HepG2 (cell line): Measurements from ENCODE around the gene MCM3AP. TPM values are rescaled to one million over a fixed set of nuclear protein-coding genes. Genes with fewer than 3 reads are reported as not detected.
A peak's percentile ranks its signal among the peaks of the same experiment; 100 is the strongest.

Experiments
- CBFB ChIP-seq: sonication (generic); formaldehyde crosslinking; IDR thresholded peaks from 2 replicates; pipeline ENCODE4 v1.4.0; 2020; ENCODE audit warnings: missing genetic modification reagents
- ELF1 ChIP-seq: sonication (generic); formaldehyde crosslinking; IDR thresholded peaks from 2 replicates; pipeline ENCODE4 v1.4.0; 2020; ENCODE audit warnings: missing genetic modification reagents
- HIVEP1 ChIP-seq: sonication (generic); formaldehyde crosslinking; IDR thresholded peaks from 2 replicates; pipeline ENCODE4 v1.4.0; 2020; ENCODE audit warnings: mild to moderate bottlenecking, missing genetic modification reagents
- NAIF1 ChIP-seq: sonication (generic); formaldehyde crosslinking; IDR thresholded peaks from 2 replicates; pipeline ENCODE4 v1.5.0; 2020; ENCODE audit warnings: mild to moderate bottlenecking, missing genetic modification reagents, borderline replicate concordance
- NFE2L2 ChIP-seq: fragments of 150-350 bp; IDR thresholded peaks from 2 replicates; pipeline ENCODE4 v1.6.1; 2014; ENCODE audit warnings: low read length
- RBFOX2 ChIP-seq: fragments of 200-400 bp; formaldehyde crosslinking; IDR thresholded peaks from 2 replicates; pipeline ENCODE4 v1.6.1; 2017; ENCODE audit warnings: low read depth, mild to moderate bottlenecking, low read length
- RFX1 ChIP-seq: fragments of 450-650 bp; IDR thresholded peaks from 2 replicates; pipeline ENCODE4 v1.6.1; 2017
- ZNF121 ChIP-seq: sonication (generic); formaldehyde crosslinking; IDR thresholded peaks from 2 replicates; pipeline ENCODE4 v1.5.0; 2020; ENCODE audit warnings: mild to moderate bottlenecking, missing genetic modification reagents
- ZNF232 ChIP-seq: sonication (generic); formaldehyde crosslinking; IDR thresholded peaks from 2 replicates; pipeline ENCODE4 v1.4.0; 2020; ENCODE audit warnings: missing genetic modification reagents, borderline replicate concordance
- ZNF3 ChIP-seq: IDR thresholded peaks from 2 replicates; pipeline ENCODE4 v1.7.0; 2017; ENCODE audit warnings: inconsistent platforms
- ZNF33A ChIP-seq: sonication (generic); formaldehyde crosslinking; IDR thresholded peaks from 2 replicates; pipeline ENCODE4 v1.5.1; 2020; ENCODE audit warnings: missing genetic modification reagents, mild to moderate bottlenecking, moderate library complexity, borderline replicate concordance
- ZNF367 ChIP-seq: sonication (generic); formaldehyde crosslinking; IDR thresholded peaks from 2 replicates; pipeline ENCODE4 v1.4.0; 2020; ENCODE audit warnings: missing genetic modification reagents, borderline replicate concordance
- ZNF556 ChIP-seq: sonication (generic); formaldehyde crosslinking; IDR thresholded peaks from 2 replicates; pipeline ENCODE4 v1.4.0; 2020; ENCODE audit warnings: mild to moderate bottlenecking, missing genetic modification reagents, borderline replicate concordance
- ZNF562 ChIP-seq: sonication (generic); formaldehyde crosslinking; IDR thresholded peaks from 2 replicates; pipeline ENCODE4 v1.8.0; 2022; ENCODE audit warnings: missing genetic modification reagents, borderline replicate concordance
- ZNF644 ChIP-seq: IDR thresholded peaks from 2 replicates; pipeline ENCODE4 v1.6.1; 2016; ENCODE audit warnings: low read depth
- ZNF781 ChIP-seq: sonication (generic); formaldehyde crosslinking; IDR thresholded peaks from 2 replicates; pipeline ENCODE4 v1.5.1; 2020; ENCODE audit warnings: borderline replicate concordance, mild to moderate bottlenecking, missing genetic modification reagents; ENCODE audit errors: not compliant biosample characterization
- ZNF879 ChIP-seq: sonication (generic); formaldehyde crosslinking; IDR thresholded peaks from 2 replicates; pipeline ENCODE4 v1.8.1; 2023; ENCODE audit warnings: missing genetic modification reagents
- polyA plus RNA-seq, 8 experiments: library from polyadenylated mRNA; depleted of rRNA in 3 of 8; stranded (reverse) in 7 of 8; unstranded in 1 of 8; fragments of >200 nt; fragmentation: Illumina TruSeq in 4 of 8; extraction: Trizol in 4 of 8; gene quantifications; 2 replicates each; pipeline versions ENCODE4 v1.2.1 to v1.2.3, GENCODE V29; 2011 to 2016; ENCODE audit warnings: low read depth in 4 of 8, missing spikeins in 1 of 8, mixed read lengths in 1 of 8; ENCODE audit not compliant: insufficient read depth in 1 of 8
- total RNA-seq, 5 experiments: library from RNA; depleted of rRNA; stranded (reverse); fragments of >200 nt; fragmentation: Illumina TruSeq; extraction: Trizol; gene quantifications; 2 replicates each; pipeline ENCODE4 v1.2.3, GENCODE V29; 2016; ENCODE audit warnings: low read depth in 1 of 5
- TF ChIP-seq, protein P1 (sequence below): sonication (generic); formaldehyde crosslinking; IDR thresholded peaks from 2 replicates; pipeline ENCODE4 v1.9.0; 2022; ENCODE audit warnings: low read depth, missing genetic modification reagents
- TF ChIP-seq, protein P2 (sequence below): sonication (generic); formaldehyde crosslinking; IDR thresholded peaks from 2 replicates; pipeline ENCODE4 v1.4.0; 2020; ENCODE audit warnings: mild to moderate bottlenecking, missing genetic modification reagents
- TF ChIP-seq, protein P3 (sequence below): sonication (generic); formaldehyde crosslinking; IDR thresholded peaks from 2 replicates; pipeline ENCODE4 v1.4.0; 2020; ENCODE audit warnings: mild to moderate bottlenecking, low read depth, missing genetic modification reagents
- TF ChIP-seq, protein P4 (sequence below): sonication (generic); formaldehyde crosslinking; IDR thresholded peaks from 2 replicates; pipeline ENCODE4 v1.4.0; 2020; ENCODE audit warnings: missing genetic modification reagents, borderline replicate concordance
- TF ChIP-seq, protein P5 (sequence below): sonication (generic); formaldehyde crosslinking; IDR thresholded peaks from 2 replicates; pipeline ENCODE4 v1.8.1; 2023; ENCODE audit warnings: missing genetic modification reagents, mild to moderate bottlenecking, borderline replicate concordance

Gene MCM3AP
- total and polyA plus RNA-seq, 2 of the 13 experiments (the other 11 are each of a cell fraction or from before 2014, with no cell fraction given): 27.0 to 54.7 TPM

DNA sequence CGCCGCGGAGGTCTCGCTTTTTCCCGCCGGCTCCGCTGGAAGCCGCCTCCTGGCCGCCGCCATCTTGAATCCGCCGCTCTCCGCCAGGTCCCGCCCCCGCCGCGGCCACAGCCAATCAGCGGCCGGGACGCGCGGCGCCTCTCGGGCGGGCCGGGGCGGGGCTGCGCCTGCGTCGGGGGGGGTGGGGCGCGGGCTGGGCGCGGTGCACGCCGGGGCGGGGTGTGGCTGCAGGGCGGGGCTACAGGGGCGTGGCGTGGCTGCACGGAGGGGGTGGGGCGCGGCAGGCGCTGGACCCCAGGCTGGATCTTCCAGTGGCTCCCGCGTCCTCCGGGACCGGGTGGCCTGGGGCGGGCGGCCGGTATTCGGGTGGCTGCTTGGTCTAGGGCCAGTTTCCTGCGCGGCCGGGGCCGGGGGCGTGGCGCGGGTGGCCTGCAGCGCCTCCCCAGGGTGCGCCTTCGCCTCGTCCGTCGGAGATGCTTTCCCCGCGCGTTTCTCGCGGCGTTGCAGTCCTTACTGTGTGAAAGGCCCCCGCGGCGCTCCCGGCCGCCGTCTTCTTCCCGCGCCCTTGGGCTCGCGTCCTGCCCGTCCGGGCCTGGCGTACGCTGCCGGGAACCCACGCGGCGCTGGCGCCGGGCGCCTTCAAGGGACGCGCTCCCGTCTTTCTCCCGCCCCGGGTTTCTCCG lies 39.1 kb upstream of the MCM3AP start (continued):
- TF ChIP-seq, protein P1, sequence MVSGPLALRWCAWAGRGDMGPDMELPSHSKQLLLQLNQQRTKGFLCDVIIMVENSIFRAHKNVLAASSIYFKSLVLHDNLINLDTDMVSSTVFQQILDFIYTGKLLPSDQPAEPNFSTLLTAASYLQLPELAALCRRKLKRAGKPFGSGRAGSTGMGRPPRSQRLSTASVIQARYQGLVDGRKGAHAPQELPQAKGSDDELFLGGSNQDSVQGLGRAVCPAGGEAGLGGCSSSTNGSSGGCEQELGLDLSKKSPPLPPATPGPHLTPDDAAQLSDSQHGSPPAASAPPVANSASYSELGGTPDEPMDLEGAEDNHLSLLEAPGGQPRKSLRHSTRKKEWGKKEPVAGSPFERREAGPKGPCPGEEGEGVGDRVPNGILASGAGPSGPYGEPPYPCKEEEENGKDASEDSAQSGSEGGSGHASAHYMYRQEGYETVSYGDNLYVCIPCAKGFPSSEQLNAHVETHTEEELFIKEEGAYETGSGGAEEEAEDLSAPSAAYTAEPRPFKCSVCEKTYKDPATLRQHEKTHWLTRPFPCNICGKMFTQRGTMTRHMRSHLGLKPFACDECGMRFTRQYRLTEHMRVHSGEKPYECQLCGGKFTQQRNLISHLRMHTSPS (CRISPR knock-in tag): no peak
- no peak; the same call in 1 of the 2 replicates for TF ChIP-seq RBFOX2
- no peak for TF ChIP-seq CBFB (CRISPR knock-in tag)
- TF ChIP-seq ELF1 (CRISPR knock-in tag): no peak
- TF ChIP-seq ZNF879 (CRISPR knock-in tag): no peak
- TF ChIP-seq, protein P2, sequence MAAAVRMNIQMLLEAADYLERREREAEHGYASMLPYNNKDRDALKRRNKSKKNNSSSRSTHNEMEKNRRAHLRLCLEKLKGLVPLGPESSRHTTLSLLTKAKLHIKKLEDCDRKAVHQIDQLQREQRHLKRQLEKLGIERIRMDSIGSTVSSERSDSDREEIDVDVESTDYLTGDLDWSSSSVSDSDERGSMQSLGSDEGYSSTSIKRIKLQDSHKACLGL (CRISPR knock-in tag): 0 out of 2 replicates have a peak, but pooled peaks have one; percentile 6
- no peak for TF ChIP-seq ZNF3 (CRISPR knock-in tag)
- TF ChIP-seq RFX1: no peak
- TF ChIP-seq, protein P3, sequence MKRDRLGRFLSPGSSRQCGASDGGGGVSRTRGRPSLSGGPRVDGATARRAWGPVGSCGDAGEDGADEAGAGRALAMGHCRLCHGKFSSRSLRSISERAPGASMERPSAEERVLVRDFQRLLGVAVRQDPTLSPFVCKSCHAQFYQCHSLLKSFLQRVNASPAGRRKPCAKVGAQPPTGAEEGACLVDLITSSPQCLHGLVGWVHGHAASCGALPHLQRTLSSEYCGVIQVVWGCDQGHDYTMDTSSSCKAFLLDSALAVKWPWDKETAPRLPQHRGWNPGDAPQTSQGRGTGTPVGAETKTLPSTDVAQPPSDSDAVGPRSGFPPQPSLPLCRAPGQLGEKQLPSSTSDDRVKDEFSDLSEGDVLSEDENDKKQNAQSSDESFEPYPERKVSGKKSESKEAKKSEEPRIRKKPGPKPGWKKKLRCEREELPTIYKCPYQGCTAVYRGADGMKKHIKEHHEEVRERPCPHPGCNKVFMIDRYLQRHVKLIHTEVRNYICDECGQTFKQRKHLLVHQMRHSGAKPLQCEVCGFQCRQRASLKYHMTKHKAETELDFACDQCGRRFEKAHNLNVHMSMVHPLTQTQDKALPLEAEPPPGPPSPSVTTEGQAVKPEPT (CRISPR knock-in tag): no peak
- no peak for TF ChIP-seq ZNF556
- no peak for TF ChIP-seq HIVEP1 (CRISPR knock-in tag)
- no peak for TF ChIP-seq ZNF781 (CRISPR knock-in tag)
- TF ChIP-seq ZNF367 (CRISPR knock-in tag): no peak
- no peak for TF ChIP-seq ZNF644 (CRISPR knock-in tag)
- no peak for TF ChIP-seq NFE2L2
- TF ChIP-seq ZNF562: no peak
- TF ChIP-seq, protein P4, sequence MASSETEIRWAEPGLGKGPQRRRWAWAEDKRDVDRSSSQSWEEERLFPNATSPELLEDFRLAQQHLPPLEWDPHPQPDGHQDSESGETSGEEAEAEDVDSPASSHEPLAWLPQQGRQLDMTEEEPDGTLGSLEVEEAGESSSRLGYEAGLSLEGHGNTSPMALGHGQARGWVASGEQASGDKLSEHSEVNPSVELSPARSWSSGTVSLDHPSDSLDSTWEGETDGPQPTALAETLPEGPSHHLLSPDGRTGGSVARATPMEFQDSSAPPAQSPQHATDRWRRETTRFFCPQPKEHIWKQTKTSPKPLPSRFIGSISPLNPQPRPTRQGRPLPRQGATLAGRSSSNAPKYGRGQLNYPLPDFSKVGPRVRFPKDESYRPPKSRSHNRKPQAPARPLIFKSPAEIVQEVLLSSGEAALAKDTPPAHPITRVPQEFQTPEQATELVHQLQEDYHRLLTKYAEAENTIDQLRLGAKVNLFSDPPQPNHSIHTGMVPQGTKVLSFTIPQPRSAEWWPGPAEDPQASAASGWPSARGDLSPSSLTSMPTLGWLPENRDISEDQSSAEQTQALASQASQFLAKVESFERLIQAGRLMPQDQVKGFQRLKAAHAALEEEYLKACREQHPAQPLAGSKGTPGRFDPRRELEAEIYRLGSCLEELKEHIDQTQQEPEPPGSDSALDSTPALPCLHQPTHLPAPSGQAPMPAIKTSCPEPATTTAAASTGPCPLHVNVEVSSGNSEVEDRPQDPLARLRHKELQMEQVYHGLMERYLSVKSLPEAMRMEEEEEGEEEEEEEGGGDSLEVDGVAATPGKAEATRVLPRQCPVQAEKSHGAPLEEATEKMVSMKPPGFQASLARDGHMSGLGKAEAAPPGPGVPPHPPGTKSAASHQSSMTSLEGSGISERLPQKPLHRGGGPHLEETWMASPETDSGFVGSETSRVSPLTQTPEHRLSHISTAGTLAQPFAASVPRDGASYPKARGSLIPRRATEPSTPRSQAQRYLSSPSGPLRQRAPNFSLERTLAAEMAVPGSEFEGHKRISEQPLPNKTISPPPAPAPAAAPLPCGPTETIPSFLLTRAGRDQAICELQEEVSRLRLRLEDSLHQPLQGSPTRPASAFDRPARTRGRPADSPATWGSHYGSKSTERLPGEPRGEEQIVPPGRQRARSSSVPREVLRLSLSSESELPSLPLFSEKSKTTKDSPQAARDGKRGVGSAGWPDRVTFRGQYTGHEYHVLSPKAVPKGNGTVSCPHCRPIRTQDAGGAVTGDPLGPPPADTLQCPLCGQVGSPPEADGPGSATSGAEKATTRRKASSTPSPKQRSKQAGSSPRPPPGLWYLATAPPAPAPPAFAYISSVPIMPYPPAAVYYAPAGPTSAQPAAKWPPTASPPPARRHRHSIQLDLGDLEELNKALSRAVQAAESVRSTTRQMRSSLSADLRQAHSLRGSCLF: no peak
- TF ChIP-seq ZNF232 (CRISPR knock-in tag): no peak
- TF ChIP-seq NAIF1 (CRISPR knock-in tag): no peak
- TF ChIP-seq, protein P5, sequence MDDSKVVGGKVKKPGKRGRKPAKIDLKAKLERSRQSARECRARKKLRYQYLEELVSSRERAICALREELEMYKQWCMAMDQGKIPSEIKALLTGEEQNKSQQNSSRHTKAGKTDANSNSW (CRISPR knock-in tag): no peak
- TF ChIP-seq ZNF33A (CRISPR knock-in tag): no peak
- no peak for TF ChIP-seq ZNF121 (CRISPR knock-in tag)
